ENCODE measurements around the gene SBF2.

The SBF2 gene

GRCh38 chr11:9759519-9760192 is 534.4 kb downstream of the SBF2 start:
- in situ Hi-C loops (cut with MboI; ENCODE audit: low pct_unique_long_range_greater_than_20kb, low sequenced_read_pairs, unreplicated experiment), result loop anchor here (10.0 kb wide), 2 partner anchors 215 to 555 kb away; no protein-coding TSS in a partner anchor
- no peak for TF ChIP-seq CTCF (IDR thresholded peaks at IDR 0.05; ENCODE audit: extremely low read depth, insufficient read depth, missing control alignments)
- DNase-seq (ENCODE audit: low spot score), result peak; percentile 69

GRCh38 chr11:9758637-9759518 is 535.1 kb downstream of the SBF2 start:
- DNase-seq (ENCODE audit: low spot score), result peak; percentile 71
- in situ Hi-C loops (cut with MboI; ENCODE audit: low pct_unique_long_range_greater_than_20kb, low sequenced_read_pairs, unreplicated experiment), result loop anchor here (10.0 kb wide), 2 partner anchors 216 to 556 kb away; no protein-coding TSS in a partner anchor
- TF ChIP-seq CTCF (IDR thresholded peaks at IDR 0.05; ENCODE audit: extremely low read depth, insufficient read depth, missing control alignments), result peak; percentile 32

DNA sequence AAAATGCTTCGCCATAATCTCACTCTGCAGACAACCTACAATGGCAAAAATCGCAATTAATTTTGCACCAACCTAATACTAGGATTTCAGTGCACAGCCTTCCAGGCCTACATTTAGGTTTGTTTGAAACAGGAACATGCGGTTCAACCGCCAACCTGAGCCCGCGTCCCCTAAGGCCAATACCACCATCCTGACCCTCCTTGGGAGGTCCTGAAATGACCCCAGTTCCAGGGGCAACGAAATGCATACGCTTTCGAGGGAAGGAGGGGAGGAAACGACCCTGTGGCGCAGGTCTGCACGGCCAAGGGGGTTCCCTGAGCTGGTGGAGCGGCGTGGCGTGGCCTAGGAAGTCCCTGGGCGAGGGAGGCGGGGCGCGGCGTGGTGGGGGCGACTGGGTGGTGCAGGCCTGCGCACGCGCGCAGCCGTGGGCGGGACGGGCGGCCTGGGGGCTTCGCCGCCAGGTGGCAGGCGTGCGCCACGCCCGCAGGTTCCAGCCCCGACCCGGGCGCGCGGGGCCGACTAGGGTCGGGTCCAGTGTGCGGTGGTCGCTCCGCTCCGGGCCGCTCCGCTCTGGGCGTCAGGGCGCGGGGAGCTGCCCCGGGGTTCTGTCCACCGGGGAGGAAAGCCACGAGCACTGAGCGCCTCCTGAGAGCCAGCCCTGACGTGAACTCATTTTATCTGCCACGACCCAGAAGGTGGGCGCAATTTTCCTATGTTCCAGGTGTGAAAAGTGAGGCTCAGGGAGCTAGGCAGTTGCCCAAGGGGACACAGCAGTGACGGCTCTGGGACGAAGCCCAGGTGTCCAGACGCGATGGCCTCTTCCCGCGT is 536.0 kb downstream of the SBF2 start:
- DNase-seq (ENCODE audit: low spot score), result peak; percentile 98
- in situ Hi-C loops (cut with MboI; ENCODE audit: low pct_unique_long_range_greater_than_20kb, low sequenced_read_pairs, unreplicated experiment), result loop anchor here (10.0 kb wide), 2 partner anchors 217 to 557 kb away; no protein-coding TSS in a partner anchor
- TF ChIP-seq CTCF (IDR thresholded peaks at IDR 0.05; ENCODE audit: extremely low read depth, insufficient read depth, missing control alignments), result peak; percentile 94

DNA sequence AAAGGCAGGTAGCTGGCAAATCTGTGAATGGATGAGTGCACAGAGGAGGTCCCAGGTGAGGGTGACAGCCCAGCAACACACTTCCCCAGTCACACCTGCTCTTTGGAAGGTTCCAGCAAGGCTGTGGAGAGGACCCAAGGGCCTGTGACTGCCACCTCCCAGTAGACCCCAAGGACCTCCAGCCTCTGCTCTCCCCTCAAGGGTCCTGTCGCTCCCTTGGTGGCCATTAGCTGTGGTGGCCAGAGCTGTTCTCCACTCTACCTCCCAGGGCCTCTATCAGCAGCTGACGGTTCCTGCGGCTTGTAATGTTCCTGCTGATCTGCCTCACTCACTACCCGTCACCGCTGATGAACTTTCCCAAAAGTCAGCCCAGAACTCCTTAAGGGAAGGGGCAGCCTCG is 537.1 kb downstream of the SBF2 start:
- in situ Hi-C loops (cut with MboI; ENCODE audit: low pct_unique_long_range_greater_than_20kb, low sequenced_read_pairs, unreplicated experiment), result loop anchor here (10.0 kb wide), 2 partner anchors 218 to 558 kb away; no protein-coding TSS in a partner anchor
- DNase-seq (ENCODE audit: low spot score), result no peak
- no peak for TF ChIP-seq CTCF (IDR thresholded peaks at IDR 0.05; ENCODE audit: extremely low read depth, insufficient read depth, missing control alignments)

DNA sequence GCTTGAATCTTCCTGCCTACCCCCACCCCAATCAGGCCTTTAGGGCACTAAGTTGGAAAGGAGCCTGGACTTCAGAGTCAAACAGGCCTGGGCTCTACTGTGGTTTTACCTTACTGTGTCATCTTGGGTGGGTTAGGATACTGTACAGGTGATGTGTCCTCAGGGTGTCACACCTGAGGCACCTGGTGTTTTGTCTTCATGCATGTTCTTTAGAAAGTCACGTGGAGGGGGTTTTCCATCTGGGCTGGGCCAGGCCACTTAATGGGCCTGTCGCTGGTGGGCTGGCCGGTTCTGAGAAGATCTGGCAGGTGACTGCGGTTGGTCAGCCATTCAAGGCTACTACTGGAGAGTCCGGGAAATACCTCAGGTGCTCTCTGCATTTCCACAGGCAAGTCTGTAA is 537.6 kb downstream of the SBF2 start:
- in situ Hi-C loops (cut with MboI; ENCODE audit: low pct_unique_long_range_greater_than_20kb, low sequenced_read_pairs, unreplicated experiment), result loop anchor here (10.0 kb wide), 2 partner anchors 218 to 558 kb away; no protein-coding TSS in a partner anchor
- no peak for DNase-seq (ENCODE audit: low spot score)
- no peak for TF ChIP-seq CTCF (IDR thresholded peaks at IDR 0.05; ENCODE audit: extremely low read depth, insufficient read depth, missing control alignments)

Data from GM13977 (cell line).